Ureter (tissue), 1 donor: ENCODE measurements around the gene KRT1. TPM values are rescaled to one million over a fixed set of nuclear protein-coding genes. Genes with fewer than 3 reads are reported as not detected.

Experiments used
- DNase-seq: peaks from one replicate; pipeline ENCODE4 v3.0.0-alpha.2; 2020; ENCODE audit warnings: low spot score
- total RNA-seq: library from RNA; stranded (reverse); gene quantifications from one replicate; pipeline ENCODE4 v1.2.4, GENCODE V29; 2023
- donor health status: DM: yes; HTN: yes; CAD: no.

The KRT1 gene
- total RNA-seq, 1 donor from 2014 or later = not detected

- no peak for DNase-seq
Observed at GRCh38 chr12:52698651-52699340, 18.6 kb upstream of the KRT1 start.

GRCh38 chr12:52697058-52697582 is 16.9 kb upstream of the KRT1 start:
- no peak for DNase-seq

- no peak for DNase-seq
Observed at GRCh38 chr12:52696588-52696987, 16.4 kb upstream of the KRT1 start.

- DNase-seq = no peak
Observed at GRCh38 chr12:52695039-52695438, 14.8 kb upstream of the KRT1 start.

- no peak for DNase-seq
Observed at GRCh38 chr12:52694151-52694550, 13.9 kb upstream of the KRT1 start.

GRCh38 chr12:52693261-52693660 is 13.1 kb upstream of the KRT1 start:
- no peak for DNase-seq

GRCh38 chr12:52692254-52692653 is 12.0 kb upstream of the KRT1 start:
- DNase-seq = no peak

GRCh38 chr12:52691841-52692150 is 11.6 kb upstream of the KRT1 start:
- DNase-seq = no peak

- DNase-seq = no peak
Observed at GRCh38 chr12:52691076-52691840, 11.1 kb upstream of the KRT1 start.

GRCh38 chr12:52690351-52691075 is 10.3 kb upstream of the KRT1 start:
- no peak for DNase-seq

- DNase-seq = no peak
Observed at GRCh38 chr12:52689936-52690335, 9.7 kb upstream of the KRT1 start.

GRCh38 chr12:52689239-52689638 is 9.0 kb upstream of the KRT1 start:
- no peak for DNase-seq

GRCh38 chr12:52688481-52688880 is 8.3 kb upstream of the KRT1 start:
- no peak for DNase-seq

- DNase-seq = no peak
Observed at GRCh38 chr12:52687497-52688385, 7.5 kb upstream of the KRT1 start.

GRCh38 chr12:52686756-52687487 is 6.7 kb upstream of the KRT1 start:
- no peak for DNase-seq

- no peak for DNase-seq
Observed at GRCh38 chr12:52686063-52686462, 5.9 kb upstream of the KRT1 start.

GRCh38 chr12:52685406-52685890 is 5.2 kb upstream of the KRT1 start:
- DNase-seq = no peak

- no peak for DNase-seq
Observed at GRCh38 chr12:52684431-52684830, 4.2 kb upstream of the KRT1 start.

- no peak for DNase-seq
Observed at GRCh38 chr12:52683575-52684300, 3.5 kb upstream of the KRT1 start.

GRCh38 chr12:52682938-52683574 is 2.8 kb upstream of the KRT1 start:
- DNase-seq = no peak
